ENCODE measurements around the gene PSG11. TPM values are rescaled to one million over a fixed set of nuclear protein-coding genes. Genes with fewer than 3 reads are reported as not detected.
"Not testable (repeated sequence)": the region's sequence is repeated elsewhere in the genome, so short reads cannot be mapped to it uniquely, and the experiment has no call there.

Gene PSG11
- total RNA-seq (2012; rRNA removed) (0.18 and 0.28 TPM in 2 replicates), polyA plus RNA-seq (2012; rRNA removed) (0.07 and 0.23 TPM in 2 replicates), Bru-seq, nascent RNA (not detected), BruChase-seq, experiment 1, labeled RNA remaining after a 6-hour chase (not detected), BruChase-seq, experiment 2, labeled RNA remaining after a 2-hour chase (percentile 5 among the genes with signal in this experiment)
- polyA plus RNA-seq (2012; cell fraction: cytosol; rRNA removed), result 0.13 and 0.14 TPM in 2 replicates
- 0.11 TPM in 1 of 2 replicates, not detected in the other for polyA plus RNA-seq (2012; cell fraction: nucleus; rRNA removed; ENCODE audit: low replicate concordance)
- long read RNA-seq, result 0 reads

- H3K9ac ChIP-seq (ENCODE audit: low read depth, low read length); intact Hi-C loops (cut with micrococcal nuclease); H2AFZ ChIP-seq (replicated peaks; ENCODE audit: low read length, poor library complexity); ATAC-seq (ENCODE audit: low read depth); H3K9me1 ChIP-seq (ENCODE audit: insufficient read depth, low read length); H3K27me3 ChIP-seq (ENCODE audit: control insufficient read depth, insufficient read depth, low read length); H3K79me1 ChIP-seq (ENCODE audit: low read depth in 1 of 2, low read length in 2 of 2); H4K20me1 ChIP-seq (ENCODE audit: insufficient read depth, low read length); H3K56ac ChIP-seq (ENCODE audit: extremely low read depth, insufficient read depth, low read length); H3K23ac ChIP-seq (ENCODE audit: low read depth, low read length); in situ Hi-C loops (cut with MboI; ENCODE audit: low sequenced_read_pairs); DNase-seq; H3K4me1 ChIP-seq (ENCODE audit: control insufficient read depth, insufficient read depth, low read length); H3K27ac ChIP-seq (ENCODE audit: insufficient read depth, low read length); H3K4me2 ChIP-seq (ENCODE audit: low read depth, low read length); H3K4me3 ChIP-seq (ENCODE audit: insufficient read depth, low read depth, low read length); H2AK9ac ChIP-seq (replicated peaks; ENCODE audit: low read depth, low read length, poor library complexity); CTCF ChIA-PET; H3K9me3 ChIP-seq (ENCODE audit: control insufficient read depth, insufficient read depth, low read length); POLR2A ChIA-PET (ENCODE audit: unreplicated experiment); BruUV-seq (replicated peaks); H3K36me3 ChIP-seq (ENCODE audit: control insufficient read depth, insufficient read depth, low read length); dilution Hi-C loops (cut with HindIII; ENCODE audit: low sequenced_read_pairs, unreplicated experiment): not testable (repeated sequence)
- Histone ChIP-seq H2BK120ac (ENCODE audit: low read depth, low read length) (peak within 1 kb of the TSS; percentile 81), H4K8ac (ENCODE audit: low read depth in 2 of 2, low read length in 2 of 2) (peak within 1 kb of the TSS; percentile 58 to 72; a peak in 3 of 4 replicates), H3K14ac (replicated peaks; ENCODE audit: low read depth, low read length) (peak within 1 kb of the TSS; percentile 59; the same call in 1 of the 2 replicates), H4K5ac (ENCODE audit: low read depth, low read length) (peak within 1 kb of the TSS; percentile 68; the same call in 1 of the 2 replicates), H3K18ac (ENCODE audit: low read depth, low read length) (peak within 1 kb of the TSS; percentile 76; the same call in 1 of the 2 replicates), H4K91ac (ENCODE audit: insufficient read depth, low read depth, low read length) (peak within 1 kb of the TSS; percentile 72), H3K4ac (ENCODE audit: low read depth, low read length) (peak within 1 kb of the TSS; percentile 40), H2BK5ac (ENCODE audit: low read depth, low read length, poor library complexity, severe bottlenecking) (peak within 1 kb of the TSS; percentile 33), H2BK15ac (ENCODE audit: low read depth, low read length) (peak within 1 kb of the TSS; percentile 84; the same call in 2 of the 3 replicates), H2AK5ac (ENCODE audit: low read depth, low read length) (peak within 1 kb of the TSS; percentile 93), H2BK20ac (ENCODE audit: low read depth, low read length) (peak within 1 kb of the TSS; percentile 72)
- WGBS, 2 experiments (ENCODE audit: extremely low coverage in 2 of 2, insufficient read length in 1 of 2), result 75% methylated on average over 2 of the region's 6 CpGs; no CpG with 5 or more reads in 1 of the 2 experiments
Observed at GRCh38 chr19:43026369-43026768, at the start of gene PSG11. Gene PSG11, minus strand, starts transcription at chr19:43026469. Its CDS starts 97 bp downstream, at chr19:43026372.

GRCh38 chr19:43062418-43062817, 36.1 kb upstream of the PSG11 start:
- DNase-seq; H3K18ac ChIP-seq (ENCODE audit: low read depth, low read length); H2AFZ ChIP-seq (replicated peaks; ENCODE audit: low read length, poor library complexity); H3K27ac ChIP-seq (ENCODE audit: insufficient read depth, low read length); BruUV-seq (replicated peaks); H3K9me3 ChIP-seq (ENCODE audit: control insufficient read depth, insufficient read depth, low read length); H3K23ac ChIP-seq (ENCODE audit: low read depth, low read length); H3K9ac ChIP-seq (ENCODE audit: low read depth, low read length); CTCF ChIA-PET; H3K27me3 ChIP-seq (ENCODE audit: control insufficient read depth, insufficient read depth, low read length); H3K4me3 ChIP-seq (ENCODE audit: insufficient read depth, low read depth, low read length); H2BK120ac ChIP-seq (ENCODE audit: low read depth, low read length); in situ Hi-C loops (cut with MboI; ENCODE audit: low sequenced_read_pairs); H4K20me1 ChIP-seq (ENCODE audit: insufficient read depth, low read length); H2BK20ac ChIP-seq (ENCODE audit: low read depth, low read length); intact Hi-C loops (cut with micrococcal nuclease); H3K4me1 ChIP-seq (ENCODE audit: control insufficient read depth, insufficient read depth, low read length); H2BK15ac ChIP-seq (ENCODE audit: low read depth, low read length); H2BK5ac ChIP-seq (ENCODE audit: low read depth, low read length, poor library complexity, severe bottlenecking); dilution Hi-C loops (cut with HindIII; ENCODE audit: low sequenced_read_pairs, unreplicated experiment); H2AK9ac ChIP-seq (replicated peaks; ENCODE audit: low read depth, low read length, poor library complexity); H3K36me3 ChIP-seq (ENCODE audit: control insufficient read depth, insufficient read depth, low read length); H3K56ac ChIP-seq (ENCODE audit: extremely low read depth, insufficient read depth, low read length); H4K91ac ChIP-seq (ENCODE audit: insufficient read depth, low read depth, low read length); H2AK5ac ChIP-seq (ENCODE audit: low read depth, low read length); ATAC-seq (ENCODE audit: low read depth); H4K8ac ChIP-seq (ENCODE audit: low read depth in 2 of 2, low read length in 2 of 2); H4K5ac ChIP-seq (ENCODE audit: low read depth, low read length); H3K14ac ChIP-seq (replicated peaks; ENCODE audit: low read depth, low read length); H3K9me1 ChIP-seq (ENCODE audit: insufficient read depth, low read length); POLR2A ChIA-PET (ENCODE audit: unreplicated experiment); H3K4me2 ChIP-seq (ENCODE audit: low read depth, low read length); H3K4ac ChIP-seq (ENCODE audit: low read depth, low read length); H3K79me1 ChIP-seq (ENCODE audit: low read depth in 1 of 2, low read length in 2 of 2): not testable (repeated sequence)
- no CpG with 5 or more reads among the region's 3 CpGs for WGBS, 2 experiments (ENCODE audit: extremely low coverage in 2 of 2, insufficient read length in 1 of 2)

Data from IMR-90 (cell line).